Aorta (tissue), 5 donors: Measurements from ENCODE around the gene EXOSC1. TPM values are rescaled to one million over a fixed set of nuclear protein-coding genes. Genes with fewer than 3 reads are reported as not detected.
"Not testable (repeated sequence)": the region's sequence is repeated elsewhere in the genome, so short reads cannot be mapped to it uniquely, and the experiment has no call there.

Experiments
- ATAC-seq: fragments of 200-7000 bp; cut with Tn5 transposase; one replicate; pipeline ENCODE4 v1.9.1; 2022; ENCODE audit warnings: moderate library complexity; ENCODE audit not compliant: low FRiP score
- DNase-seq, 2 donors: peaks; one replicate each; pipeline ENCODE4 v3.0.0-alpha.2; 2020
- H3K27ac ChIP-seq, 2 donors: one replicate each; pipeline ENCODE4 v1.5.1; 2013; ENCODE audit warnings: low read length in 2 of 2, mild to moderate bottlenecking in 2 of 2, moderate library complexity in 2 of 2, control low read depth in 1 of 2, inconsistent platforms in 1 of 2, low read depth in 1 of 2
- H3K27me3 ChIP-seq, 2 donors: one replicate each; pipeline ENCODE4 v1.6.1; 2013; ENCODE audit warnings: control low read depth in 1 of 2, low read length in 1 of 2, mild to moderate bottlenecking in 1 of 2, moderate library complexity in 1 of 2; ENCODE audit not compliant: insufficient read depth in 2 of 2, control insufficient read depth in 1 of 2
- H3K36me3 ChIP-seq, 2 donors: one replicate each; pipeline ENCODE4 v1.6.1; 2013; ENCODE audit warnings: control low read depth in 1 of 2, low read length in 1 of 2, mild to moderate bottlenecking in 1 of 2; ENCODE audit not compliant: insufficient read depth in 2 of 2, control insufficient read depth in 1 of 2
- H3K4me1 ChIP-seq, 2 donors: one replicate each; pipeline ENCODE4 v1.6.1; 2013; ENCODE audit warnings: low read length in 2 of 2, control low read depth in 1 of 2, mild to moderate bottlenecking in 1 of 2, moderate library complexity in 1 of 2; ENCODE audit not compliant: insufficient read depth in 2 of 2, control insufficient read depth in 1 of 2
- H3K4me3 ChIP-seq, 2 donors: one replicate each; pipeline ENCODE4 v1.5.1; 2013; ENCODE audit warnings: low read length in 2 of 2, control low read depth in 1 of 2, mild to moderate bottlenecking in 1 of 2
- H3K9me3 ChIP-seq: one replicate; pipeline ENCODE4 v1.6.1; 2013; ENCODE audit warnings: mild to moderate bottlenecking, low read length; ENCODE audit not compliant: control insufficient read depth
- WGBS, 2 donors: extraction: QIAGEN DNeasy Blood & Tissue Kit; methylation state at CpG; one replicate each; pipeline ENCODE4 v1.1.7; 2013; 5-methylcytosine and 5-hydroxymethylcytosine counted together
- intact Hi-C, 2 donors: fragments of 100-400 bp; cut with DNase I; formaldehyde crosslinking; loops; one replicate each; pipeline versions ENCODE4 v1.14.2 to v1.15.0; 2022
- polyA plus RNA-seq, 2 donors: library from polyadenylated mRNA; stranded (reverse); fragments of 200-250 nt; gene quantifications; one replicate each; pipeline ENCODE4 v1.2.3, GENCODE V29; 2013
- total RNA-seq, 2 donors: library from RNA; stranded (reverse); fragmentation: NEBNext Ultra II Directional; extraction: Animal tissue kit (Norgen Biotek cat#: 25700); gene quantifications; one replicate each; pipeline ENCODE4 v1.2.1, GENCODE V29; 2021
- donor health status: healthy with polysubstance abuse.
- donor health status: Bipolar disorder and iron deficiency.
- donor health status: DM: no; HTN: no; CAD: no.
- donor health status: DM: no; HTN: no; CAD: no.
- donor health status: DM: yes; HTN: yes; CAD: no.

The EXOSC1 gene
- total and polyA plus RNA-seq, 4 donors: 25.6 to 41.9 (median 33.3) TPM

DNA sequence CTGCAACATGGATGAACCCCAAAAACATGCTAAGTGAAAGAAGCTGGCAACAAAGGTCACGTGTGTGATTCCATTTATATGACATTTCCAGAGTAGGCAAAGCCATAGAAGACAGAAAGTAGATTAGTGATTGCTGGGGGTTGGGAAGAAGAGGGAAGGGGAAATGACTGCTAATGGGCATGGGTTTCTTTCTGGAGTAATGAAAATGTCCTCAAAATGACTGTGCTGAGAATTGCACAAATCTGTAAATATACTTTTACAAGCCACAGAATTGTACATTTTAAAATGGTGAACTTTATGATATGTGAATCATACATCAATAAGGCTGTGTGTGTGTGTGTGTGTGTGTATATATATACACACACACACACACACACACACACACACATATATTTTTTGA is 36.6 kb upstream of the EXOSC1 start:
- intact Hi-C loops: no loop called here
- Histone ChIP-seq H3K9me3 (no peaks in the 10 kb centered on the region), H3K27me3 (no peaks in the 10 kb centered on the region), H3K36me3 (peaks cover 4 to 9% of the 10 kb centered on the region in 2 donors), H3K4me1 (peaks cover 0 to 2% of the 10 kb centered on the region in 2 donors), H3K27ac (no peak overlapping the region), H3K4me3 (no peak overlapping the region)
- no peak for DNase-seq
- WGBS, 2 donors: 85 to 93% methylated on average over 1 of the region's 1 CpG
- ATAC-seq: no peak

DNA sequence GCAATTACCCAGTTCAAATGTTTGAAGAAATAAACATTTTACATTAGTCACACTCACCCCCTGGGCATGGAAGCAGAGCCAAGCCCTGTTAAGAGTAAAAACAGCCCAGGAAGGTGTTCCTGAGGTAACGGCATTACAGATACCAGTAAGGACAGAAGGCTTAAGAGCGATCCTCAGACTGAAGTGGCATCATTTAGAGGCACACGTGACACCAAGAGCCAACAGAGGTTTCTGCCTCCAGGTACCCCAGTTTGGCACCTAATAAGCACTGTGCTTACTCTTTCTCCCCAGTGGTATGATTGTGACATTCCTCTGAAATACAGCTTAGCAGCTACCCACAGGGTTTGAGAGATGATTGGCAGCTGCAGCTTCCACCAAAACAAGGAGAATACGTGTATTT is 35.3 kb upstream of the EXOSC1 start:
- WGBS, 2 donors: 85 to 90% methylated on average over 4 of the region's 4 CpGs
- Histone ChIP-seq H3K27me3 (no peaks in the 10 kb centered on the region), H3K9me3 (no peaks in the 10 kb centered on the region), H3K4me1 (peaks cover 0 to 2% of the 10 kb centered on the region in 2 donors), H3K36me3 (peaks cover 4 to 10% of the 10 kb centered on the region in 2 donors), H3K27ac (no peak overlapping the region), H3K4me3 (no peak overlapping the region)
- no peak for DNase-seq
- ATAC-seq: no peak
- intact Hi-C loops: no loop called here

DNA sequence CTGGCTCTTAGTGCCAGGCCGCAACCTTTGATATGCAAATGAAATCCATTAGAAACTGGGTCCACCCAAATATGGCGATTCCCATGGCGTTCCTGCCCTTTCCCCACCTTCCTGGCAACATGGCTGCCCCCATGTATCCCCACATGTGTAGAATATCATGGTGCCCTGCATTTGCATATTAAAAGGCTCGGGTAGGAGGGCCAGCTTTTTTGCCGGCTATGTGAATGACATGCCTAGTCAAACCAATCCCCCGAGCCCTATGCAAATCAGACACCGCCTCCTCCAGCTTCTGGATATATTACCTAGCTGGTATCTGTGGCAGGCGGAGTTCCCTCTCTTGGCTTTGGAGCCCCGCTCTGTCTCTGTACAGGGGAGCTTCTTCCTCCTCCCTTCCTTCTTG is 34.1 kb upstream of the EXOSC1 start:
- no peak for DNase-seq
- WGBS, 2 donors: 66 to 72% methylated on average over 9 of the region's 9 CpGs
- Histone ChIP-seq H3K27me3 (no peaks in the 10 kb centered on the region), H3K36me3 (peaks cover 8 to 10% of the 10 kb centered on the region in 2 donors), H3K4me3 (no peak overlapping the region), H3K27ac (no peak overlapping the region), H3K9me3 (no peaks in the 10 kb centered on the region), H3K4me1 (peaks cover 0 to 2% of the 10 kb centered on the region in 2 donors)
- intact Hi-C loops: no loop called here
- no peak for ATAC-seq

DNA sequence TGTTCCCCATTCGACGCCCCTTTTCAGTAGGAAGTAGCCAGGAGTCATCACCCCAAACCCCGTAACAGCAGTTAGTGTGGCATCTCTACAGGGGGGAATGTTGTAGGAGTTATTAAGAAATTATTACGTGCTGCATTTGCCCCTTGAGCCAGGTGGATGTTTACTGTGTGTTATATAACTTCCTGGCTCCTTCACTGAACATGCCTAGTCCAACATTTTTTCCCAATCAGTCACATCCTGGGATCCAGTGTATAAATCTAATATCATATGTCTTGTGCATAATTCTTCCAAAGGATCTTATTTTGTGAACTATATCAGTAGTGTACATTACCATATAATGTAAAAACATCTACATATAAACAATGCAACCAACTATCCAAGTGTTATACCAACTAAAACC is 33.6 kb upstream of the EXOSC1 start:
- WGBS, 2 donors: 73 to 74% methylated on average over 4 of the region's 4 CpGs
- ATAC-seq, H3K27ac ChIP-seq, H3K27me3 ChIP-seq, H3K4me3 ChIP-seq, DNase-seq, intact Hi-C loops, H3K4me1 ChIP-seq, H3K36me3 ChIP-seq, H3K9me3 ChIP-seq: not testable (repeated sequence)

- ATAC-seq (no peak), DNase-seq (no peak)
- intact Hi-C loops: no loop called here
- H3K27ac ChIP-seq: no peak overlapping the region
- peaks cover 10% of the 10 kb centered on the region in 2 donors for H3K36me3 ChIP-seq
- 61 to 64% methylated on average over 2 of the region's 2 CpGs for WGBS, 2 donors
- no peaks in the 10 kb centered on the region for H3K9me3 ChIP-seq
- no peak overlapping the region for H3K4me3 ChIP-seq
- peaks cover 0 to 2% of the 10 kb centered on the region in 2 donors for H3K4me1 ChIP-seq
- H3K27me3 ChIP-seq: no peaks in the 10 kb centered on the region
Measured at GRCh38 chr10:97475936-97476594, 30.3 kb upstream of the EXOSC1 start.

DNA sequence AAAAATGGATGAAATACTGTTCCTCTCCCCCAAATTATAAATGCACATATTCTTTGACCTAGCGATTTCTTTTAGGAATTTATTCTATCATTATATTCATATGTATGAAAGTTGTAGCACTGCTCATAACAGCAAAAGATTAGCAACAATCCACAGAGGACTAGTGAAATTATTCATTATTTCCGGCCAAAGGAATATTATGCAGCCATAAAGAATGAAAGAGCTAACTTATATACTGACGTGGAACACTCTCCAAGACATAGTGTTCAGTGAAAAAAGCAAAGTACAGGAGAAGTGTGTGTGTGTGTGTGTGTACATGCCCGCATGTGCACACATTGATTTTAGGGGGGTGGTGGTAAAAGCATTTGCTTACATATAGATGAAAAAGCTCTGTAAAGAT is 29.1 kb upstream of the EXOSC1 start:
- Histone ChIP-seq H3K4me1 (peaks cover 0 to 2% of the 10 kb centered on the region in 2 donors), H3K4me3 (no peak overlapping the region), H3K27me3 (no peaks in the 10 kb centered on the region), H3K27ac (no peak overlapping the region), H3K36me3 (peaks cover 10 to 16% of the 10 kb centered on the region in 2 donors), H3K9me3 (no peaks in the 10 kb centered on the region)
- 96 to 98% methylated on average over 4 of the region's 4 CpGs for WGBS, 2 donors
- DNase-seq (no peak), ATAC-seq (no peak)
- intact Hi-C loops: no loop called here

DNA sequence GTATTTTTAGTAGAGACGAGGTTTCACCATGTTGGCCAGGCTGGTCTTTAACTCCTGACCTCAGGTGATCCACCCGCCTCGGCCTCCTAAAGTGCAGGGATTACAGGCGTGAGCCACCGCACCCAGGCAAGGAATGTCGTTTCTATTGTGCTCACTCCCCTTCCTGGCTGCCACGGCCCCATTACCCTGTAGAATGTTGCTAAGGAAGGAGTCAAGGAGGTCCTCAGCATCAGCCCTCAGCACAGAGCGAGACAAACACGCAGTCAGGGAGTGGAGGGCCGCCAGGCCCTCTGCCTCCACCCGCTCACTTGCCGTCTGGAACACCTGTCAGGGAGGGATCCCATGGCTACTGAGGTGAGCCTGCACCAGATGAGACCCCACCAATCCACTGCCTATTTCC is 23.0 kb upstream of the EXOSC1 start:
- H3K27me3 ChIP-seq, ATAC-seq, H3K4me3 ChIP-seq, H3K27ac ChIP-seq, H3K9me3 ChIP-seq, H3K4me1 ChIP-seq, intact Hi-C loops, DNase-seq: not testable (repeated sequence)
- H3K36me3 ChIP-seq: peaks cover 7 to 28% of the 10 kb centered on the region in 2 donors
- WGBS, 2 donors: 94 to 95% methylated on average over 10 to 12 of the region's 12 CpGs

DNA sequence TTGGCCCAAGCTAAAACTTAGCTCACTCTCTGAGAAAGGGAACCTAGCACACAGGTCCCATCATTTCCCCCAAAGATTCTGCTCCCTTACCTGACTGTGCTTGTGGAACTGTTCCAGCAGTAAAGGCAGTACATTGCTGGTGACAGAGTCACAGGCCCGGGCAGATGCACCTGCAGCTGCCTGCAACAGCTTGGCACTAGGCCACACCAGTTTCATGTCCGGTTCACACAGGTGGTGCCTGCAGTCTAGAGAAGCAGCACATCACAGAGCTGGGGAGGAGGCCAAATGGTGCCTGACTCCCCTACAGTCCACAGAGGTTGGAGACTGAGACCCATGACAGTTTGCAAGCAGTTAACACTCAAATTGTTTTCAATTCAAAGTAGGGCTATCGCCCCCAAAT is 22.4 kb upstream of the EXOSC1 start:
- intact Hi-C loops: no loop called here
- Histone ChIP-seq H3K27ac (no peak overlapping the region), H3K27me3 (no peaks in the 10 kb centered on the region), H3K9me3 (no peaks in the 10 kb centered on the region), H3K36me3 (peaks cover 7 to 28% of the 10 kb centered on the region in 2 donors), H3K4me1 (no peaks in the 10 kb centered on the region), H3K4me3 (no peak overlapping the region)
- ATAC-seq (no peak), DNase-seq (no peak)
- 76 to 79% methylated on average over 3 of the region's 3 CpGs for WGBS, 2 donors

- WGBS, 2 donors: 75 to 83% methylated on average over 4 of the region's 4 CpGs
- intact Hi-C loops: no loop called here
- ATAC-seq: no peak
- no peak overlapping the region for H3K4me3 ChIP-seq
- no peaks in the 10 kb centered on the region for H3K27me3 ChIP-seq
- H3K27ac ChIP-seq: no peak overlapping the region
- no peaks in the 10 kb centered on the region for H3K9me3 ChIP-seq
- H3K4me1 ChIP-seq: no peaks in the 10 kb centered on the region
- peaks cover 7 to 30% of the 10 kb centered on the region in 2 donors for H3K36me3 ChIP-seq
- DNase-seq: no peak
Measured at GRCh38 chr10:97466755-97467154, 20.9 kb upstream of the EXOSC1 start.
